Upper lobe of left lung (tissue), 6 donors: Measurements from ENCODE around the gene RTBDN. TPM values are rescaled to one million over a fixed set of nuclear protein-coding genes. Genes with fewer than 3 reads are reported as not detected.

ENCODE experiments used
- ATAC-seq, 2 donors: fragments of 200-7000 bp; cut with Tn5 transposase; one replicate each; pipeline ENCODE4 v1.9.1; 2022; ENCODE audit warnings: mild to moderate bottlenecking in 2 of 2, moderate library complexity in 2 of 2; ENCODE audit not compliant: low FRiP score in 2 of 2
- DNase-seq, 2 donors: peaks; one replicate each; pipeline ENCODE4 v3.0.0-alpha.2; 2019 to 2020
- H3K27ac ChIP-seq, 4 donors: fragments of 200-600 bp; sonication (generic); one replicate each; pipeline ENCODE4 v1.5.1; 2016 to 2019
- H3K27me3 ChIP-seq, 4 donors: fragments of 200-600 bp; sonication (generic); one replicate each; pipeline ENCODE4 v1.5.1; 2017 to 2019
- H3K36me3 ChIP-seq, 4 donors: fragments of 200-600 bp; sonication (generic); one replicate each; pipeline ENCODE4 v1.5.1; 2016 to 2019
- H3K4me1 ChIP-seq, 4 donors: fragments of 200-600 bp; sonication (generic); one replicate each; pipeline ENCODE4 v1.5.1; 2018 to 2019
- H3K4me3 ChIP-seq, 4 donors: fragments of 200-600 bp; sonication (generic); one replicate each; pipeline ENCODE4 v1.5.1; 2017 to 2019; ENCODE audit warnings: mild to moderate bottlenecking in 2 of 4, moderate library complexity in 1 of 4
- H3K9me3 ChIP-seq, 4 donors: fragments of 200-600 bp; sonication (generic); one replicate each; pipeline ENCODE4 v1.5.1; 2018 to 2019
- CTCF ChIP-seq, 6 experiments: fragments of 450-650 bp in 4 of 6; fragments of 200-600 bp in 2 of 6; sonication (generic) in 2 of 6; IDR thresholded peaks; one replicate each; pipeline ENCODE4 v1.5.1; 2016 to 2019; ENCODE audit warnings: antibody characterized with exemption in 6 of 6
- EP300 ChIP-seq, 4 donors: sonication (generic); formaldehyde crosslinking; IDR thresholded peaks; one replicate each; pipeline ENCODE4 v1.5.1; 2017; ENCODE audit warnings: antibody characterized with exemption in 4 of 4, control low read depth in 2 of 4
- POLR2A ChIP-seq, 4 donors: fragments of 450-650 bp; IDR thresholded peaks; one replicate each; pipeline ENCODE4 v1.5.1; 2016 to 2017; ENCODE audit warnings: antibody characterized with exemption in 4 of 4, mild to moderate bottlenecking in 2 of 4
- POLR2AphosphoS5 ChIP-seq, 2 donors: sonication (generic); formaldehyde crosslinking; IDR thresholded peaks; one replicate each; pipeline ENCODE4 v1.5.1; 2017; ENCODE audit warnings: antibody characterized with exemption in 2 of 2
- WGBS, 2 donors: methylation state at CpG; one replicate each; pipeline ENCODE4 v1.1.5; 2017 to 2018; 5-methylcytosine and 5-hydroxymethylcytosine counted together
- small RNA-seq, 4 donors: library from RNA; depleted of rRNA; stranded (forward); fragments of <200 nt; gene quantifications; one replicate each; pipeline ENCODE3, GENCODE V24; 2016
- total RNA-seq, 6 donors: library from RNA; depleted of rRNA in 4 of 6; stranded (reverse); fragments of >200 nt in 4 of 6; gene quantifications; one replicate each; pipeline versions ENCODE4 v1.1.0 to v1.2.1, GENCODE V29; 2016 to 2021
- donor health status: DM: no; HTN: no; CAD: no; lungs with moderate emphysema.
- donor health status: DM: no; HTN: yes; CAD: no; lungs with severe emphysema.

The RTBDN gene
- total RNA-seq, 6 donors from 2014 or later: not detected

- Histone ChIP-seq H3K36me3 (peaks cover 0 to 2% (median 0%) of the 10 kb centered on the region in 4 donors), H3K27me3 (no peaks in the 10 kb centered on the region), H3K9me3 (no peaks in the 10 kb centered on the region), H3K27ac (peak overlapping the region; percentile 93 to 99 (median 97)), H3K4me3 (peak overlapping the region; percentile 54 to 66 (median 61)), H3K4me1 (peaks cover 41 to 62% (median 44%) of the 10 kb centered on the region in 4 donors)
- peak; percentile 77 to 81 for ATAC-seq
- peak; percentile 87 to 97 for DNase-seq
- WGBS, 2 donors: 10 to 12% methylated on average over 42 to 43 of the region's 43 CpGs
- TF ChIP-seq EP300 (IDR thresholded peaks at IDR 0.05) (peak in 1 of 4 donors; percentile 18), POLR2A (IDR thresholded peaks at IDR 0.05) (no peak), CTCF (IDR thresholded peaks at IDR 0.05) (peak; percentile 91 to 97 (median 96)), POLR2AphosphoS5 (IDR thresholded peaks at IDR 0.05) (peak; percentile 58 to 68)
These were observed 57.0 kb downstream of the RTBDN start for GRCh38 chr19:12777217-12778016.

Small RNAs within 50 kb of the gene (small RNA-seq; reads per million reads assigned to genes)
- gene MIR5684 (0 to 0.31 (median 0.10) reads per million in 4 donors), gene MIR6794 (0 reads per million in 4 donors)

Other genes with a start within 250 kb of the RTBDN start
- gene ZNF490, start 223.8 kb downstream of the RTBDN start, total RNA-seq: 10 to 100 TPM in 2 of 6 donors, 1 to 10 TPM in 4; 4.3 to 11.6 (median 9.0) TPM
- 10 to 100 TPM; 12.6 to 29.3 (median 21.9) TPM for gene ZNF791, start 223.7 kb downstream of the RTBDN start, total RNA-seq
- 100 to 1,000 TPM in 5 of 6 donors, 10 to 100 TPM in 1; 56.8 to 299 (median 121) TPM for gene MAN2B1, start 167.8 kb downstream of the RTBDN start, total RNA-seq
- 10 to 100 TPM in 2 of 6 donors, 1 to 10 TPM in 4; 6.1 to 12.9 (median 8.4) TPM for gene WDR83, start 167.8 kb downstream of the RTBDN start, total RNA-seq
- 100 to 1,000 TPM in 2 of 6 donors, 10 to 100 TPM in 4; 71.6 to 190 (median 94.3) TPM for gene DHPS, start 152.7 kb downstream of the RTBDN start, total RNA-seq
- gene GNG14, start 146.6 kb downstream of the RTBDN start, total RNA-seq: not detected
- 10 to 100 TPM in 2 of 6 donors, 1 to 10 TPM in 4; 6.5 to 13.7 (median 8.7) TPM for gene FBXW9, start 137.9 kb downstream of the RTBDN start, total RNA-seq
- 100 to 1,000 TPM in 1 of 6 donors, 10 to 100 TPM in 5; 43.5 to 124 (median 46.1) TPM for gene TNPO2, start 110.6 kb downstream of the RTBDN start, total RNA-seq
- gene TRIR, start 99.9 kb downstream of the RTBDN start, total RNA-seq: 100 to 1,000 TPM; 156 to 324 (median 261) TPM
- gene GET3, start 97.1 kb downstream of the RTBDN start, total RNA-seq: 10 to 100 TPM; 14.7 to 71.7 (median 49.8) TPM
- under 1 TPM in 1 of 6 donors, not detected in 5; 0.11 TPM for gene BEST2, start 82.8 kb downstream of the RTBDN start, total RNA-seq
- 100 to 1,000 TPM in 2 of 6 donors, 10 to 100 TPM in 4; 48.9 to 367 (median 79.6) TPM for gene HOOK2, start 59.0 kb downstream of the RTBDN start, total RNA-seq
- 100 to 1,000 TPM; 127 to 422 (median 354) TPM for gene JUNB, start 43.1 kb downstream of the RTBDN start, total RNA-seq
- gene PRDX2, start 32.8 kb downstream of the RTBDN start, total RNA-seq: 100 to 1,000 TPM in 4 of 6 donors, 10 to 100 TPM in 2; 57.6 to 173 (median 123) TPM
- gene THSD8, start 32.5 kb downstream of the RTBDN start, total RNA-seq: 1 to 10 TPM in 2 of 6 donors, not detected in 4; 4.6 to 6.0 TPM
- 1 to 10 TPM; 4.2 to 7.6 (median 5.6) TPM for gene RNASEH2A, start 28.0 kb downstream of the RTBDN start, total RNA-seq
- under 1 TPM in 3 of 6 donors, not detected in 3; 0.17 to 0.89 (median 0.61) TPM for gene MAST1, start 3.9 kb upstream of the RTBDN start, total RNA-seq
- 10 to 100 TPM; 34.6 to 87.2 (median 60.1) TPM for gene DNASE2, start 46.9 kb upstream of the RTBDN start, total RNA-seq
- under 1 TPM in 4 of 6 donors, not detected in 2; 0.17 to 0.89 (median 0.42) TPM for gene KLF1, start 52.6 kb upstream of the RTBDN start, total RNA-seq
- 10 to 100 TPM; 19.3 to 47.1 (median 33.3) TPM for gene GCDH, start 56.6 kb upstream of the RTBDN start, total RNA-seq
- not detected for gene SYCE2, start 84.7 kb upstream of the RTBDN start, total RNA-seq
- gene FARSA, start 99.1 kb upstream of the RTBDN start, total RNA-seq: 100 to 1,000 TPM in 1 of 6 donors, 10 to 100 TPM in 5; 35.3 to 104 (median 53.4) TPM
- 1,000 to 10,000 TPM in 1 of 6 donors, 100 to 1,000 TPM in 5; 171 to 1,351 (median 423) TPM for gene CALR, start 104.0 kb upstream of the RTBDN start, total RNA-seq
- 100 to 1,000 TPM in 3 of 6 donors, 10 to 100 TPM in 3; 69.1 to 115 (median 98.8) TPM for gene RAD23A, start 111.3 kb upstream of the RTBDN start, total RNA-seq
- 10 to 100 TPM; 15.3 to 43.8 (median 26.6) TPM for gene GADD45GIP1, start 122.6 kb upstream of the RTBDN start, total RNA-seq
- not detected for gene DAND5, start 135.0 kb upstream of the RTBDN start, total RNA-seq
- gene NFIX, start 160.9 kb upstream of the RTBDN start, total RNA-seq: 100 to 1,000 TPM in 3 of 6 donors, 10 to 100 TPM in 3; 64.0 to 188 (median 107) TPM